ENCODE data around the gene RPS26.
A peak's percentile ranks its signal among the peaks of the same experiment; 100 is the strongest.
"Not testable (repeated sequence)": the region's sequence is repeated elsewhere in the genome, so short reads cannot be mapped to it uniquely, and the experiment has no call there.

The RPS26 gene

DNA sequence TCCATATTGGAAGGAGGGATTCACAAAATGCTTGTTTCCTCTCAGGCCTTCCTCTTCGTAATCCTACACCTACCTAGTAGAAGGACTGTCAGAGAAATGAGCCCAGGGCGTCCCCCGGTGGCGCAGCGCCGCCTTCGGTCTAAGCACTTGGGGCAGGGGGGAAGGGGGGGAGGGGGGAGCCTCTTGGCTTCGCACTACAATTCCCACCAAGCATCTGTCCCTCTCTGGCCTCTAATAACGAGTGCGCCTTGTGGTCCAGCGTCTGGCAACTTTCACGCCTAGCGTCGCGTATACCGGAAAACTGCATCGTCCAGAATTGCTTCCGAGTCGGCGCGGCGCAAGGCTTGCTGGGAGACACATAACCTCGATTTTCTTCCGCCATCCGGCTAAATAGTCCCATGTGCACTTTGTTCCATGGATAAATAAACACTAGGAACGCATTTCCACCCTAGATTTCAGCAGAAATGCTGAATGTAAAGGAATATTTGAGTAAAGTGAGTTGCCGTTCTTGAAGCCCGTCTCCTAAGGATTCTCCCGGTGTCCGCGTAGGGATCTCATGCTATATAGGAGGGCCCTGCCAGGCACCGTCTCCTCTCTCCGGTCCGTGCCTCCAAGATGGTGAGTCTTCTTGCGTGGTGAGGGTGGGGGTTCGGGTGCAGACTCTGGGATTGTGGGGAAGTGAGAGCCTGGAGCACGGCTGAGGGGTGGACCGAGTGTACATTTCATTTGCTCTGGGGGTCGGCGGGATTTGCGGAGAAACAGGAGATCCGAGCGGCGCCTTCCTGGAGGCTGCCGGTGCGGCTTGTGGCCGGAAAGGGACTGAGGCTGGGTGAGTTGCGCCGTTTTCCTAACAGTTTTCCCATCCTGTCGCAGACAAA, at the start of gene RPS26:
Gene RPS26 (plus strand): TSS at position 367 of the 878 bp plus-strand sequence. CDS start 249 bp downstream, at position 616.
- DNase-seq (ENCODE audit: insufficient read length, low spot score) (peak; percentile 95), FAIRE-seq (peak; percentile 91)

DNA sequence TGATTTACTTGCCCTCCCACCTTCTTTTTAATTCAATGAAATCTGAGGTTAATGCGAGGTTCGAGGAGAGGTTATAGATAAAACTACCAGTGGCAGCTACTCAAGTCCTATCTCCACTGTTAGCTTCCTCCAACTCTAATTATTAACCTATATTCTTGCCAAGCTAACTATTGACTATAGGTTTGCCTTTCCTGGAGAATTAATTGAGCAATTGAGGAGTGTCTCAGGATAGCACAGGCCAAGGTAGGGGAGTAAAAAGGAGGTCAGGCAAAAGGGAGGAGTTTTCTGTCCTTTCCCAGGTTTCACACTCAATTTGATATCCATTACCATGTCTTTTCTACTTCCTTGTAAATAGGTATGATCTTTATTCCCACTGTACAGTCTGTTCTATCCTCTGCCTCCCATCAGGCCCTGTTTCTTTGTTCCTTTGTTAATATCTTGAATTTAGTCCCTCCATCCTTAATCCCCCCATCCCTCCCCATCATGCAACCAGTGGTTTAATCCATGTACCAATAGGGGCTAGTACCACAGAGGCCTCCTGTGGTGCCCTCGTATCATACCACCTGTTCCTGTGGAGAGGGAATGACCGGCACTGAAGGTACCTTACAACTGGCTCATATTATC, 48.4 kb upstream of the RPS26 start:
- DNase-seq (ENCODE audit: insufficient read length, low spot score) (no peak), FAIRE-seq (no peak)

DNA sequence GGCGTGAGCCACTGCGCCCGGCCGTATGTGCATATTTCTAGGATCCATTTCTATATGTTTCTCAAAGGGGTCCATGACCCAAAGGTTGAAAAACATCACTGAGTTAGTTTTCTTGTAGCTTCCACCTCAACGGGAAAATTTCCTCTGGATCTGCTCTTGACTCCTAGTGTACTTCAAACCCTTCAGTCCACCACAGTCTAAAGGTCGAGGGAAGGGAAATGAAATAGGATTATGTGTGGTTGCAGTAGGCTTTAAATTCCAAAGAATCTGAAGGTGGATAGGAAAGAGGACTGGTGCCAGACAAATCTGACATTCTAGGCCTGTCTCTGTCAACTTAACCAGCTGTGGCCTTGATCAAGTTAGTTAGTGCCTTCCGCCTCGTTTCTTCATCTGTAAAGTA, 46.4 kb upstream of the RPS26 start:
- FAIRE-seq (no peak), DNase-seq (ENCODE audit: insufficient read length, low spot score) (no peak)

DNA sequence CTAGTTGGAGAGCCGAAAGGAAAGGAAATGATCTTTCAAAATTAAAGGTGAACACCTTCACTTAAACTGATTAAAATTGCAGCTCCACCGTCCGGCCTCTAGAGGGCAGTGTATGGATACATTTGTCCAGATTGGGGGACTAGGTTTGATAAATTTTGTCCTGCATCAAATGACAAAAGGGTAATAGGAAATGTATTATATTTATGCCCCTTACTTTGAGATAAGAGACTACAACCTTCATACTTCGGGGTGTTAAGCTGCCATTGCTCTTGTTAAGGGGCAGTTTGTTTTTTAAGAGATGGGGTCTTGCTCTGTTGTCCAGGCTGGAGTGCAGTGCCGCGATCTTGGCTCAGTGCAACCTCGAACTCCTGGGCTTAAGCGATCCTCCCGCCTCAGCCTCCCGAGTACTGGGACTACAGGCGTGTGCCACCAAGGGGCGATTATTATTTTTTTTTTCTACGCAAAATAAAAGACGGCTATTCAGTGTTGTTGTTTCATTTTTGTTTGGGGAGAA, 45.5 kb upstream of the RPS26 start:
- peak; percentile 70 for DNase-seq (ENCODE audit: insufficient read length, low spot score)
- FAIRE-seq, result no peak

DNA sequence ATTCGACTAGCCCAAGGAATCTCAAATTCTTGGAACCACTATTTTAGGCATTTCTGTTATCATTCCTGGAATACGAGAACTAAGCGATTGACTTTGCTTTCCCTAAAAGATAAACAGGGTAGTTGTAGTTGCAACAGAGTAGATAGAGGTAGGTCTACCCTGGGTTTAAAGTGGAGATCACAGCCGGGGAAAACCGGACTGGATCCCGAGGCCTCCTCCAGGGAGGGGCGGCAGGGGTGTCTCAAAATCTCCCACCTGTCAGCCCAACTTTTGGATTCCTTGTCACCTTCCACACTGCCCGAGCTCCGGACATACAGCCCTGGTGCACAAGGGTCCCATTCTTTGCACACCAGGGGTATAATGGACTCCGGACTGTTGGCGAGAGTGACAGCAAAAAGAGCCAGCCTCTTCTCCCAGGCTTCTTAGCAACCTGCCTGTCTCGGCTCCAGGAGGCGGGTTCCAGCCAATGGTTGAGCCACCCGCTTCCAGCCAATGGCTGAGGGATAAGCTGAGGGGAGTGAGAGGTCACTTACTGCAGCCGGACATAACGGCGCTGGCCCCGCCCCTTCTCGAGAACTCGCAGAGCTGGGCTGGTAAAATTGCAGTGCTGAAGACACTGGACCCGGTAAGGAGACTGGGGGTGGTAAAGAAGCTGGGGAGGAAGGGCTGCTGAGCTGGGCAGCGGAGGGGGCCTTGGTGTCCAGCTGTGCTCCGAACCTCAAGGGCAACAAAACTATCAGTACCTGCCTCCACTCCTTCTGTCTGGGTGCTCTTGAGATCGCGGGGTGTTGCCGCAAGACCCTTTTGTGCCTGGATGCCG, 44.8 kb upstream of the RPS26 start, which contains the start of gene SUOX:
Gene SUOX (plus strand): TSS at position 562 of the 820 bp plus-strand sequence. CDS start 4,946 bp downstream, outside the sequence.
- DNase-seq (ENCODE audit: insufficient read length, low spot score) (peak; percentile 99), FAIRE-seq (peak; percentile 96)

DNA sequence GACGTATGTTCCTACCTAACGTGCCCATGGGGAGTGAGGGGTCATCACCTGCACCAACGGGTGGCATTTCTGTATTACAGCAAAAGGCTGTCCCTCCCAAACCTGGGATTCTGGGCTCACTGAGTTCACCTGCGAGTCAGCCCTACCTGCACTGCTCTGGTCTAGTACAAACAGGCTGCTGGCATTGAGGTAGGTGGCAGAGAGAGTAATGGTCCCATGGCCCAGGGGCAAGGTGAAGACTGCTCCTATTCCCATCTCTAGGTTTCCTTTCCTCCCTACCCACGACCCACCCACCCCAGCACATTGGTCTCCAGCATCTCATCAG, 44.2 kb upstream of the RPS26 start:
- no peak for DNase-seq (ENCODE audit: insufficient read length, low spot score)
- FAIRE-seq, result no peak

DNA sequence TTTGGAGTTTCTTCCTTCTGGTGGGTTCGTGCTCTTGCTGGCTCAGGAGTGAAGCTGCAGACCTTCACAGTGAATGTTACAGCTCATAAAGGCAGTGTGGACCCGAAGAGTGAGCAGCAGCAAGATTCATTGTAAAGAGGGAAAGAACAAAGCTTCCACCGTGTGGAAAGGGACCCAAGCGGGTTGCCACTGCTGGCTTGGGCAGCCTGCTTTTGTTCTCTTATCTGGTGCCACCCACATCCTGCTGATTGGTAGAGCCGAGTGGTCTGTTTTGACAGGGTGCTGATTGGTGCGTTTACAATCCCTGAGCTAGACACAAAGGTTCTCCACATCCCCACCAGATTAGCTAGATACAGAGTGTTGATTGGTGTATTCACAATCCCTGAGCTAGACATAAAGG, 42.2 kb upstream of the RPS26 start:
- not testable (repeated sequence) for FAIRE-seq; DNase-seq (ENCODE audit: insufficient read length, low spot score)

DNA sequence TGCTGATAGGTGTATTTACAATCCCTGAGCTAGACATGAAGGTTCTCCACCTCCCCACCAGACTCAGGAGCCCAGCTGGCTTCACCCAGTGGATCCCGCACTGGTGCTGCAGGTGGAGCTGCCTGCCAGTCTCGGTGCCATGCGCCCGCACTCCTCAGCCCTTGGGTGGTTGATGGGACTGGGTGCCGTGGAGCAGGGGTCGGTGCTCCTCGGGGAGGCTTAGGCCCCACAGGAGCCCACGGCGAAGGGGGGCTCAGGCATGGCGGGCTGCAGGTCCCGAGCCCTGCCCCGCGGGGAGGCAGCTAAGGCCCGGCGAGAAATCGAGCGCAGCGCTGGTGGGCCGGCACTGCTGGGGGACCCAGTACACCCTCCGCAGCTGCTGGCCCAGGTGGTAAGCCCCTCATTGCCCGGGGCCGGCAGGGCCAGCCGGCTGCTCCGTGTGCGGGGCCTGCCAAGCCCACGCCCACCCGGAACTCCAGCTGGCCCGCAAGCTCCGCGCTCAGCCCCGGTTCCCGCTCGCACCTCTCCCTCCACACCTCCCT, 41.6 kb upstream of the RPS26 start:
- DNase-seq (ENCODE audit: insufficient read length, low spot score); FAIRE-seq: not testable (repeated sequence)

DNA sequence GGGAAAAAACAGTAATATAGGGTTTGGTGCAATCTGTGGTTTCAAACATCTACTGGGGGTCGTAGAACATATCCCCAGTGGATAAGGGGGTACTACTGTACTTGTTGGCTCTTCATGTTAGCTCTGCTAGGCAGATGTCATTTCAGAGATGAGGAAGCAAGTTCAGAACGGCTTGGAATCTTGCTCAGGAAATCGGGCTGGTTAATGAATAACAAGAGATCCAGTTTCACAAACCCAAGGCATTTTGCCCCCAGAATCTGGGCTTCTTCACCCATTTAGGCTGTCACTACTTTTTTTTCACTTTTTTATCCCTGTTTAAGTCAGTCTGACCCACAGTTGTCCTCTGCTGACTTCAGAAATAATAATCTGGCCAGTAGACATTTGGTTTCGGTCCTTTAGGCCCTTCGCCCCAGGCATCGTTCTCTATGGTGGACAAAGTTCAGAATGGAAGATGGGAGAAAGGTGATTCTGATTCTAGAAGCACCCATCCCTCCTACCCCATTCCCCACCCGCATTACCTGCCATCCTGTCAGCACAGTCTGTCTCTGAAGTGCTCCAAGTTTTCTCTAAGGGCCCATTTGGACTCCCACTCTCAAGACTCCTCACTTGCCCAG, 40.1 kb upstream of the RPS26 start:
- DNase-seq (ENCODE audit: insufficient read length, low spot score) (no peak), FAIRE-seq (no peak)

DNA sequence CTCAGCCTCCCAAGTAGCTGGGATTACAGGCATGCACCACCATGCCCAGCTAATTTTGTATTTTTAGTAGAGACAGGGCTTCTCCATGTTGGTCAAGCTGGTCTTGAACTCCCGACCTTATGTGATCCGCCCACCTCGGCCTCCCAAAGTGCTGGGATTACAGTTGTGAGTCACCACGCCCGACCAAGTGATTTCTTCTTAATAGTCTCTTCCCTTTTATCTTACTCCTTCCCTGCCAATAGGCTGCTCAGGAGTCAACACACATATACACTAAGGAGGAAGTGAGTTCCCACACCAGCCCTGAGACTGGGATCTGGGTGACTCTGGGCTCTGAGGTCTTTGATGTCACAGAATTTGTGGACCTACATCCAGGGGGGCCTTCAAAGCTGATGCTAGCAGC, 38.3 kb upstream of the RPS26 start:
- FAIRE-seq; DNase-seq (ENCODE audit: insufficient read length, low spot score): not testable (repeated sequence)

DNA sequence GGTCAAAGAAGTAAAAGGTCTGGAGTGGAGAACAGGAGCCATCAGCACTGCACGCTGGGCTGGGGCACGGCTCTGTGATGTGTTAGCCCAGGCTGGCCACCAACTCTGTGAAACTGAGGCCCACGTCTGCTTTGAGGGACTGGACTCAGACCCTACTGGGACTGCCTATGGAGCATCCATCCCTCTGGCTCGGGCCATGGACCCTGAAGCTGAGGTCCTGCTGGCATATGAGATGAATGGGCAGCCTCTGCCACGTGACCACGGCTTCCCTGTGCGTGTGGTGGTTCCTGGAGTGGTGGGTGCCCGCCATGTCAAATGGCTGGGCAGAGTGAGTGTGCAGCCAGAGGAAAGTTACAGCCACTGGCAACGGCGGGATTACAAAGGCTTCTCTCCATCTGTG, 37.5 kb upstream of the RPS26 start:
- no peak for FAIRE-seq
- DNase-seq (ENCODE audit: insufficient read length, low spot score), result no peak

DNA sequence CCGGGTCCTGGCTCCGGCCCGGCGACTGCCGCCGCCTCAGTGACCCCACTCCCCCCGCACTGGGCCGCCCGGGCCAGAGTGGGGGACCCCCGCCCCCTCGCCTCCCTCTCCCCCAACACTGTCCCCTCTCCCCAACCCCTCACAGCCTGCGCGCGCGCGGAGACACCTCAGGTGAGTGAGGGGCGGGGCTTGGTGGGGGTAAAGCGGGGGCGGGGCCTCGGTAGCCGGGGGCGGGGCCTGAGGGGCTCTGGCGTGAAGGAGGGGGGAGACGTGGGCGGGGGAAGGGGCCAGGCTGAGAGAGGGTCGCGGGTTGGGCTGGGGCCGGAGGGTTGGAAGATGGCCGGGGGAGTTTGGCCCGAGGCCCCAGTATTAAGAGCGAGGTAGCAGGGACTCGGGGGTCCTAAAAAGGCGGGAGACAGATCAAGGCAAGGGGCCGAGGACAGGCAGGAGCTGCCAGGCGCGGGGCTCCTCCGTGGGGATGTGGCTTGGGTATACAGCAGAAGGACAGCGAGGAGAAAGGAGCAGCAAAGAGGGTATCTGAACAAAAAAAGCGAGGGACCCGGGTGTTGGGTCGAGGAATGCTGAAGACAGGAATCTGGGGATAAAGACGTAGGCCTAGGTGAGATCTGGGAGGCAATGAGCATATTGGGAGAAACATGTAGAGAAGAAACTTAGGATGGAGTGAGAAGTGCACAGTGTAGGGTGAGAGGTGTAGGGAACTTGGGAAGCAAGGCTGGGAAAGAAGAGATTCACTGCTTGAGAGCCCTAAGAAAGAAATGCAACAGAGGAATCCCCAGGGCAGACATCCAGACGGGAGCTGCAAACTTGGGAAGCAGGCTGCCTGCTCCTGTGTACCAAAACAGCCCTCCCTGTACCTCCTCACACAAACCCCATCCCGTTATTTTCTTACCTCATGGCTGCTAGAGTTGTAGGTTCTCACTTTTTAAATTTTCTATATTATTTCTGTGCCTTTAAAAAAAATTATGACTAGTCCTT, 33.9 kb upstream of the RPS26 start:
- FAIRE-seq (no peak), DNase-seq (ENCODE audit: insufficient read length, low spot score) (peak; percentile 65)

DNA sequence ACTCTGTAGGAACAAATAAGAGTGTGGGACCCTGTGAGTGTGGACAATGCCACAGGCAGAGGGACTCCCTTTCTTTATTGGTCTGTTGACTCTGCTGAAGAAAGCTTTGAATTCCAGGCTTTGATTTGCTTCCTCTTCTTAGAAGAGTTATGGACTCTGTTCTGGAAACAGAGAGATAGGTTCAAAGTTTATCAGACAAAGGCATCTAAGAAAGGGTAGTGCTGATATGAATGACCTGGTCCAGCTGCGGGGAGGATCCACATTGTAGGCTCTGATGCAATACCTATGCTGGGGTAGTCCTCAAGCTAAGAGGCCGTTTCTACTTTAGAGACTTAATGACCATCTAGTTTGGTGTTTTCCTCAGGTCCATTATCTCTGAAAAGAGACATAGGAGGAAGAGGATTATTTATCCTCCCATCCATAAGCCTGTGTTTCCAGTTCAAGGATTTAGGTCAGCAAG, 31.6 kb upstream of the RPS26 start:
- DNase-seq (ENCODE audit: insufficient read length, low spot score), result no peak
- no peak for FAIRE-seq

DNA sequence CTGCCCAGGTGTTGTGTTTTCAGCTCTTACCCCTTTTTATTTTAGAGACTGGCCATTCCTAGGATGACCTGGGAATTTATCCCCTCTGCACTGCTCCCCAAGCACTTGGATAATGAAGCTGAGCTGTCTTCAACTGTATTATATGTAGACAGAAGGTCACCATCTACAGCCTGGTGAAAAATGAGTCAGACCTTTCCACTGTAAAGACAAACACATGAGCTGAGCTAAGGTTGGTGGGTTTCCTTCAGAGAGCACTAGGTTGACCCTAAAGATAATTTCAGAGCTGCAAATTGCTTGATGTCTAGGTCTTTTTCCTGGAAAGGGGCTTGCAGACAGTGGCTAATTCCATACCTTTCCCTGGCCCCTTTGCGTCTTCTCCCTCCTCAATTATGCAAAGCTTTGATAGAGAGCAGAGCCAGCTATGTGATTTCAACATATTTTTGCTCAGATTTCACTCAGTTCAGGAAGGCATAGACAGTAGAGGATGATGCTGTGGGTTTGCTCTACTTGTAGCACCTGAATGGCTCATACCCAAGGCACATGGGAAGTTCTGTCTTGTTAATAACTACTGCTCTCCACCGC, 30.1 kb upstream of the RPS26 start:
- FAIRE-seq, result no peak
- DNase-seq (ENCODE audit: insufficient read length, low spot score), result no peak

DNA sequence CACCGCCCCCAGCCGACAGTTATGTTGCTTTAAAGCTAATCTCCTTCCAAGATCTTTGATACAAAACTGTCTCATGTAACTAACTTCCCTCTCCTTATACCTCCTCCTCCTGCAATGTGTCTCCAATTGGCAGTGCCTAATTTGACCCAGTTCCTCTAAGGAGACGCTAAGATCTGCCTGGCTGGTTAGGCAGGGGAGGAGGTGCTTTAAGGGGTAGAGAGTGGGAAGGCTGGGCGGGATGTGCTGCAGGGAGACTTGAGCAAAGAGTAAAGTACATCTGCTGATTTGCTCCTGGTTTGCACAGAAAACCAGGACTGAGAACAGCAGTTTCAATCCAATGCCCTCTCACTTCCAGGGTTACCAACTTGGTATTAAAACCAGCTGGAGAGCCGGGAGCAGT, 28.2 kb upstream of the RPS26 start:
- no peak for FAIRE-seq
- DNase-seq (ENCODE audit: insufficient read length, low spot score), result no peak

DNA sequence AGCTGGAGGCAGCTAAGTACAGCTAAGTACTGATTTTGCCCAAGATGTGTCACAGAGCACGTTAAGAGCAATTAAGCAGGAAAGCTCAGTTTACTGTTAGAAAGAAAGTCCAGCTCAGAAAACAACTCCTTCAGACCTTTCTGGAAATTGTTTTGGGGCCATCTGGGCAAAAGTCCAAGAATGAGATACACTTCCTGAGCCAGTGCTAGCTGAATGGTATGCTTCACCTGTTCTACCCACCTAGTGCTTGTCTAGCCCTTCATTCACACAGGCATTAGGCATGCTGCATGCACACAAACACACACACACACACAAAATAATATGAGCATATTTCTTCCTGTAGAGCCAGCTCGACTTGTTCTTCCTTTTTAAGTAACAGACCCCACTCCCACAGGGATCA, 27.5 kb upstream of the RPS26 start:
- FAIRE-seq (no peak), DNase-seq (ENCODE audit: insufficient read length, low spot score) (no peak)

DNA sequence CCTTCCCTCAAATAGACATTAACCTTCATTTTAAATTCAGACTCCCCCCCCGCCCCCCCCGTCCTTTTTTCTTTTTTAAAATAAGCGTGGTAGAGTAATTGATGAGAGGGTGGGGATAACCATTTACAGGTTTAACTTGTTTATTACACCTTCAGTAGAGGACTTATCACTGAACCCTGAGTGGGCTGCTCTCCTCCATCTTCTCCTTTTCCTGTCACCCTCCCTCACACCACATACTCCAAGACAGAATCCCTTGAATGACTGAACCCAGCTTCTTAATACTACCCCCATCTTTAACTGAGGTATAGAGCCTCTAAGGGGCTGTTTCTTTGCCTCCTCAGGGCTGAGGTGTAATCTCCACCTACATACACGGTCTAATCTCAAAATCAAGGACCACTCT, 24.5 kb upstream of the RPS26 start:
- no peak for DNase-seq (ENCODE audit: insufficient read length, low spot score)
- no peak for FAIRE-seq

DNA sequence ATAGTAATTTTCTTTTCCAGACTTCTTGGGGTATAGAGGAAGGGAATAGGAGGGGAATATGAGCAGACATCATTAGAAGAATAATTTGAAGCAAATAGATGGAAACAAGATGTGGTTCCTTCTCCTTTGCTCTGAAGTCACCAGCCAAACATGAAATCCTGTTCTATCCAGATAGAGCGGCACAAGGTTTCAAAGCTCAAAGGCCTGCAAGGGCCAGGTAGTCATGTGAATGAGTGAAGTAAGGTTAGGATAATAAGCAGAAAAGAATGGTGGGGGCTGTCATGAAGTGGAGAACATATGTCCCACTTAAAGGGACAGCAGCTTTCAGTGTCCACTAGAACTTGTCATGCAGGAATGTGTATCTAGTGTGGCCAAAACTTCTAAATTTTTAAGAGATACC, 23.4 kb upstream of the RPS26 start:
- no peak for DNase-seq (ENCODE audit: insufficient read length, low spot score)
- no peak for FAIRE-seq

Data from HTR-8/SVneo (cell line).